ENCODE results near the gene KCNV2.

Gene KCNV2

DNA sequence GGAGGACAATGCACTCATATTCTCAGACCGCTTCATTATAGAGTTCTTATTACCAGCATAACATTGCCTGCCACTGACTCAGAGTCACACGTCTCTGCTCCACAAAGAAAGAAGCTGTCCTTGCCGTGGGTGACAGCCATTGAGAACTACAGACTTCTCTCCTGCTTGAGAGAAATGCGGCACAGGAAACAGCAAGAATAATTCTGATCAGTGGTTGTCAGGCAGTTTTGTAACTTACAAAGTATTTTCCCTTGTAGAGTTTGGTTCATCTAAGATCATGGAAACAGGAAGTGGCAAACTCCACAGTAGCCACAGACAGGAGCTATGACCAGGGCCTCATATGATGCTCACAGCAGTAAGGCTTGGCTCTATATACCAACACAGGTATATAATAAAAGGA lies 47.0 kb downstream of the KCNV2 start:
- TF ChIP-seq, protein P1, sequence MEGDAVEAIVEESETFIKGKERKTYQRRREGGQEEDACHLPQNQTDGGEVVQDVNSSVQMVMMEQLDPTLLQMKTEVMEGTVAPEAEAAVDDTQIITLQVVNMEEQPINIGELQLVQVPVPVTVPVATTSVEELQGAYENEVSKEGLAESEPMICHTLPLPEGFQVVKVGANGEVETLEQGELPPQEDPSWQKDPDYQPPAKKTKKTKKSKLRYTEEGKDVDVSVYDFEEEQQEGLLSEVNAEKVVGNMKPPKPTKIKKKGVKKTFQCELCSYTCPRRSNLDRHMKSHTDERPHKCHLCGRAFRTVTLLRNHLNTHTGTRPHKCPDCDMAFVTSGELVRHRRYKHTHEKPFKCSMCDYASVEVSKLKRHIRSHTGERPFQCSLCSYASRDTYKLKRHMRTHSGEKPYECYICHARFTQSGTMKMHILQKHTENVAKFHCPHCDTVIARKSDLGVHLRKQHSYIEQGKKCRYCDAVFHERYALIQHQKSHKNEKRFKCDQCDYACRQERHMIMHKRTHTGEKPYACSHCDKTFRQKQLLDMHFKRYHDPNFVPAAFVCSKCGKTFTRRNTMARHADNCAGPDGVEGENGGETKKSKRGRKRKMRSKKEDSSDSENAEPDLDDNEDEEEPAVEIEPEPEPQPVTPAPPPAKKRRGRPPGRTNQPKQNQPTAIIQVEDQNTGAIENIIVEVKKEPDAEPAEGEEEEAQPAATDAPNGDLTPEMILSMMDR (conservative IDR thresholded peaks at IDR 0.05; ENCODE audit: low read depth) = no peak
- no peak overlapping the region for H3K27ac ChIP-seq
- DNase-seq (ENCODE audit: low spot score) = no peak
- ChIA-PET CTCF (no interaction called here), POLR2A (ENCODE audit: low non-redundant PET) (no interaction called here)

DNA sequence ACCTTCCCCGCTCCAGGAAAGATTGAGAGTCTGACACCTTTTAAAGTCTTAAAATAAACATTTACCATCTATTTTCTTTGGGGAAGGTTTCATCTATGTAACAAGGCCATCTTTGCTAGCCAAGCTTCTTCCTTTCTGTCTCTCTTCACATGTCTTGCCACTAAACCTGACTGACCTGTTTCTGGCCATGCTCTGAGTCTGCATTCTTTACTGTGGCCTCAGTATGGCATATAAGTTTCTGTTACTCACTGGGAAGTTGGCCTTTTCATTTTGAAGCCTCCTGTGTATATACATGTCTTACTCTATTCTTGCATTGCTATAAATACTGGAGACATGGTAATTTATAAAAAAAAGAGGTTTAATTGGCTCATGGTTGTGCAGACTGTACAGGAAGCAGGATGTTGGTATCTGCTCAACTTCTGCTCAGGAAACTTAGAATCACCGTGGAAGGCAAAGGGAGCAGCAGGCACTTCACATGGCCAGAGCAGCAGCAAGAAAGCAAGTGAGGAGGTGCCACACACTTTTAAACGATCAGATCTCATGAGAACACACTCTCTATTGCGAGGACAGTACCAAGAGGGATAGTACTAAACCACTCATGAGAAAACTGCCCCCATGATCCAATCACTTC lies 48.1 kb downstream of the KCNV2 start:
- ChIA-PET POLR2A (ENCODE audit: low non-redundant PET) (no interaction called here), CTCF (no interaction called here)
- H3K27ac ChIP-seq = no peak overlapping the region
- DNase-seq (ENCODE audit: low spot score) = no peak
- TF ChIP-seq, protein P1 (conservative IDR thresholded peaks at IDR 0.05; ENCODE audit: low read depth) = no peak

DNA sequence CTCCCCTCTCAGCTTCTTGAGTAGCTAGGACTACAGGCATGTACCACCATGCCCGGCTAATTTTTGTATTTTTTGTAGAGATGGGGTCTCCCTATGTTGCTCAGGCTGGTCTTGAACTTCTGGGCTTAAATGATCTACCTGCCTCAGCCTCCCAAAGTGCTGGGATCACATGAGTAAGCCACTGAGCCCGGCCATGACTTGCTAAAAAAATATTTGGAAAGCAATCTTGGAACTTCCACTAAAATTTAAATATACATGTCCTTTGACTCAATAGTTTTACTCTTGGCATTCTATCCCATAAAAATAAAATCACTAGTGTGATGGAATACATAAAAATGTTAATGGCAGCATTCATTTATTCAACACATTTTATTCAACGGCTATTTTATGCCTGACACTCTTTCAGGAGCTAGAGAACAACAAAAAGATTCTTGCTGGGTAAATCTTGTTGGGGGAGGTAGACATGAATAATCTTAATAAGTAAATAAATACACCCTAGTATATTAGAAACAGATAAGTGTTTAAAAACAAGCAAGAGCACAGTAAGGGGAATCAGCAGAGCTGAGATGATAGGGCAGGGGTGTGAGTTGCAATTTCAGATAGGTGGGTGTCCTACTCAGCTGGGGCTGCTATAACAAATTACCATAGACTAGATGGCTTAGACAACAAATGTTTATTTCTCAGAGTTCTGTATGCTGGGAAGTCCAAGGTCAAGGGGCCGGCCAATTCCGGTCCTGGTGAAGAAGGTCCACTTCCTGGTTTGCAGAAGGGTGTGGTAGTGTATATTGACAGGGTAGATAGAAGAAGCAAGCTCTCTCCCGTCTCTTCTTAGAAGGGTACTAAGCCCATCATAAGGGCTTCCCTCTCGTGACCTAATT lies 50.7 kb downstream of the KCNV2 start:
- H3K27ac ChIP-seq = no peak overlapping the region
- no peak for DNase-seq (ENCODE audit: low spot score)
- ChIA-PET CTCF (no interaction called here), POLR2A (ENCODE audit: low non-redundant PET) (no interaction called here)
- TF ChIP-seq, protein P1 (conservative IDR thresholded peaks at IDR 0.05; ENCODE audit: low read depth) = no peak

DNA sequence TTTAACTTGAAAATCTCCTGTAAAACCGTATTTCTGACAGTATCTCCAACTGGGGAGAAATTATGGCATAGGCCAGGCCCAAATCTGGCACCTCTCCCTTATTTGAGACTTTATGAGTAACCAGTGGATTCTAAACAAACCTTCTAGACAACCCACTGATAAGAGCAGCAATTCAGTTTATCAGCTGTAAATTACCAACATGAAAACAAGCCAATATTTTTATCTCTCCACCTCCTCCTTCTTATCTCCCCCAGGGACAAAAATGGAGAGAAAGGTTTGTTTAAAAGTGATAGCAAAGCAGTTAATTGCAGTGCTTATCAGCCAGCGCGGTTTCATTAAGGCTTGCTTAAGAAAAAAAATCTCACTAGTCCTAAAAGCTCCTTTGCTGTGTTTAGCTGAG lies 53.8 kb downstream of the KCNV2 start:
- TF ChIP-seq, protein P1 (conservative IDR thresholded peaks at IDR 0.05; ENCODE audit: low read depth) = no peak
- H3K27ac ChIP-seq = no peak overlapping the region
- ChIA-PET CTCF (no interaction called here), POLR2A (ENCODE audit: low non-redundant PET) (no interaction called here)
- DNase-seq (ENCODE audit: low spot score) = no peak

DNA sequence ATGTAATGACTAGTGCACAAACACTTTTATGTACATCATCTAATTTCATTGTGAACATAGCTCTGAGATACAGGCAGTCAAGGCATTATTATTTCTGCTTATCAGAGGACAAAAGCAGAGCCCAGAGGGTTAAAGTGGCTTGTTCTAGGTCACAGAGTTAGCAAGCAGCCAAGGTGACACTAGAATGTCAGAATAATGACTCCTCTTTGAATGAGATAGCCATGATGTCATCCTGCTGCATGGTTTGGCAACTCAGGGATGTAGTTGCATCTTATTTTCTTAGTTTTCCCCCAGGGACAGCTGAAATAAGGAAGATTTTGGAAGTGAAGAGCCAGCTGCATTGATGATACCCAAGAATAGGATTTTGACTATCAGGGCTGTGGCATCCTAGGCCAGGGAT lies 54.4 kb downstream of the KCNV2 start:
- POLR2A ChIA-PET (ENCODE audit: low non-redundant PET) = no interaction called here
- TF ChIP-seq, protein P1 (conservative IDR thresholded peaks at IDR 0.05; ENCODE audit: low read depth) = no peak

DNA sequence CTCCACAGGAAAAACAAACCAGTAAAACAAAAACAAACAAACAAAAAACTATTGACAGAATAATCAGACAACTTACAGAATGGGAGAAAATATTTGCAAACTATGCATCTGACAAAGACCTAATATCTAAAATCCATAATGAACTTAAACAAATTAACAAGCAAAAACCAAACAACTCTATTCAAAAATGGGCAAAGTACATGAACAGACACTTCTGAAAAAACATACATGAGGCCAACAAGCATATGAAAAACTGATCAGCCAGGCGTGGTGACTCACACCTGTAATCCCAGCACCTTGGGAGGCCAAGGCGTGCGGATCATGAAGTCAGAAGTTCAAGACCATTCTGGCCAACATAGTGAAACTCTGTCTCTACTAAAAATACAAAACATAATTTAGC lies 60.1 kb downstream of the KCNV2 start:
- DNase-seq (ENCODE audit: low spot score) = no peak
- TF ChIP-seq, protein P1 (conservative IDR thresholded peaks at IDR 0.05; ENCODE audit: low read depth) = no peak
- ChIA-PET CTCF (no interaction called here), POLR2A (ENCODE audit: low non-redundant PET) (no interaction called here)
- H3K27ac ChIP-seq = no peak overlapping the region

More for the DNA sequence above, 54.4 kb downstream of the KCNV2 start:
- DNase-seq (ENCODE audit: low spot score) = no peak
- CTCF ChIA-PET = interaction anchor here (0.6 kb wide), 1 partner anchor 122 kb away, joined by 3 read pairs; no protein-coding TSS in a partner anchor
- no peak overlapping the region for H3K27ac ChIP-seq

Data from RWPE1 (cell line).